ENCODE data around the gene SELP.
"Not testable (repeated sequence)": the region's sequence is repeated elsewhere in the genome, so short reads cannot be mapped to it uniquely, and the experiment has no call there.

DNA sequence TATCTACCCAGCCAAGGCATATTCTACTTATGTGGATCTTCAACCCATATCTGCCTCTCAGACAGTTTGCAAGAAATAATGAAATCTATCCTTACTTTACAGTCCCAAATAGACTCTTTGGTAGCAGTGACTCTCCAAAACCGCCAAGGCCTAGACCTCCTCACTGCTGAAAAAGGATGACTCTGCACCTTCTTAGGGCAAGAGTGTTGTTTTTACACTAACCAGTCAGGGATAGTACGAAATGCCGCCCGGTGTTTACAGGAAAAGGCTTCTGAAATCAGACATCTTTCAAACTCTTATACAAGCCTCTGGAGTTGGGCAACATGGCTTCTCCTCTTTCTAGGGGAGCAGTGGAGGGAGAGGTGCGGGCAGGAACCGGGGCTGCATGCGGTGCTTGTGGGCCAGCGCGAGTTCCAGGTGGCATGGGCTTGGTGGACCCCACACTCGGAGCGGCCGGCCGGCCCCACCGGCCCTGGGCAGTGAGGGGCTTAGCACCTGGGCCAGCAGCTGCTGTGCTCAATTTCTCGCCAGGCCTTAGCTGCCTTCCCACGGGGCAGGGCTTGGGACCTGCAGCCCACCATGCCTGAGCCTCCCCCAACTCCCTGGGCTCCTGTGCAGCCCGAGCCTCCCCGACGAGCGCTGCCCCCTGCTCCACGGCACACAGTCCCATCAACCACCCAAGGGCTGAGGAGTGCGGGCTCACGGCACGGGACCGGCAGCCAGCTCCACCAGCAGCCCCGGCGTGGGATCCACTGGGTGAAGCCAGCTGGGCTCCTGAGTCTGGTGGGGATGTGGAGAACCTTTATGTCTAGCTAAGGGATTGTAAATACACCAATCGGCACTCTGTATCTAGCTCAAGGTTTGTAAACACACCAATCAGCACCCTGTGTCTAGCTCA is 38.0 kb upstream of the SELP start:
- TF ChIP-seq JUNB (CRISPR knock-in tag; IDR thresholded peaks at IDR 0.05; ENCODE audit: borderline replicate concordance); KLF6 (CRISPR knock-in tag; IDR thresholded peaks at IDR 0.05); ARNTL (CRISPR knock-in tag; IDR thresholded peaks at IDR 0.05); ATF2 (CRISPR knock-in tag; IDR thresholded peaks at IDR 0.05): not testable (repeated sequence)

All from HepG2 (cell line).